Measurements from ENCODE around the gene PRMT1.

GRCh38 chr19:49652551-49653465 lies 24.3 kb upstream of the PRMT1 start:
- TF ChIP-seq HOXA7 (CRISPR knock-in tag; IDR thresholded peaks at IDR 0.05) (no peak), EP300 (IDR thresholded peaks at IDR 0.05) (no peak), CTCF (IDR thresholded peaks at IDR 0.05) (no peak), TP53 (CRISPR knock-in tag; IDR thresholded peaks at IDR 0.05) (no peak), USF2 (IDR thresholded peaks at IDR 0.05) (no peak), EHMT2 (IDR thresholded peaks at IDR 0.05; ENCODE audit: low read depth) (no peak), CEBPB (IDR thresholded peaks at IDR 0.05) (no peak), MAX (IDR thresholded peaks at IDR 0.05) (no peak), MYC (IDR thresholded peaks at IDR 0.05; ENCODE audit: borderline replicate concordance, low read length) (no peak), POLR2A (IDR thresholded peaks at IDR 0.05; ENCODE audit: low read length) (no peak), NR3C1 (IDR thresholded peaks at IDR 0.05) (no peak)

All from A549 (cell line).